Parathyroid adenoma (tissue), 2 donors: ENCODE measurements around the gene CHRDL1.

Source experiments
- H2AFZ ChIP-seq: fragments of 300-600 bp; sonication (generic); one replicate; pipeline ENCODE4 v1.7.0; 2017; ENCODE audit warnings: antibody characterized with exemption, mild to moderate bottlenecking
- H3K27ac ChIP-seq: fragments of 300-600 bp; sonication (generic); one replicate; pipeline ENCODE4 v1.7.0; 2017
- H3K27me3 ChIP-seq: fragments of 300-600 bp; sonication (generic); one replicate; pipeline ENCODE4 v1.7.0; 2017; ENCODE audit warnings: low read length; ENCODE audit not compliant: control insufficient read depth, insufficient read depth
- H3K36me3 ChIP-seq: fragments of 300-600 bp; sonication (generic); one replicate; pipeline ENCODE4 v1.7.0; 2017; ENCODE audit warnings: low read length; ENCODE audit not compliant: control insufficient read depth, insufficient read depth
- H3K4me1 ChIP-seq: fragments of 300-600 bp; sonication (generic); one replicate; pipeline ENCODE4 v1.7.0; 2017; ENCODE audit warnings: control low read depth
- H3K4me2 ChIP-seq: fragments of 300-600 bp; sonication (generic); one replicate; pipeline ENCODE4 v1.7.0; 2017; ENCODE audit warnings: low read length
- H3K4me3 ChIP-seq: fragments of 300-600 bp; sonication (generic); one replicate; pipeline ENCODE4 v1.7.0; 2017; ENCODE audit warnings: low read depth, low read length
- H3K79me2 ChIP-seq: fragments of 300-600 bp; sonication (generic); one replicate; pipeline ENCODE4 v1.7.0; 2017; ENCODE audit warnings: control low read depth
- H3K9ac ChIP-seq: fragments of 300-600 bp; sonication (generic); one replicate; pipeline ENCODE4 v1.7.0; 2017; ENCODE audit warnings: mild to moderate bottlenecking
- H3K9me3 ChIP-seq: fragments of 300-600 bp; sonication (generic); one replicate; pipeline ENCODE4 v1.7.0; 2017; ENCODE audit warnings: low read length; ENCODE audit not compliant: control insufficient read depth
- CTCF ChIP-seq: fragments of 300-600 bp; sonication (generic); IDR thresholded peaks from one replicate; pipeline ENCODE4 v1.7.0; 2017; ENCODE audit warnings: antibody characterized with exemption, mild to moderate bottlenecking
- donor health status: primary hyperparathyroidism.

The CHRDL1 gene

GRCh38 chrX:110675886-110676285 is 119.7 kb downstream of the CHRDL1 start:
- H3K36me3 ChIP-seq, result no peaks in the 10 kb centered on the region
- H3K4me3 ChIP-seq, result no peak overlapping the region
- no peak overlapping the region for H3K27ac ChIP-seq
- no peak overlapping the region for H2AFZ ChIP-seq
- no peak for TF ChIP-seq CTCF
- H3K4me2 ChIP-seq, result no peak overlapping the region
- no peaks in the 10 kb centered on the region for H3K9me3 ChIP-seq
- no peaks in the 10 kb centered on the region for H3K79me2 ChIP-seq
- no peak overlapping the region for H3K9ac ChIP-seq
- H3K4me1 ChIP-seq, result no peaks in the 10 kb centered on the region
- no peaks in the 10 kb centered on the region for H3K27me3 ChIP-seq

GRCh38 chrX:110671068-110671803 is 124.4 kb downstream of the CHRDL1 start:
- no peak for TF ChIP-seq CTCF

GRCh38 chrX:110669572-110669971 is 126.0 kb downstream of the CHRDL1 start:
- Histone ChIP-seq H2AFZ (no peak overlapping the region), H3K9me3 (no peaks in the 10 kb centered on the region), H3K4me3 (no peak overlapping the region), H3K27me3 (no peaks in the 10 kb centered on the region), H3K4me1 (no peaks in the 10 kb centered on the region), H3K4me2 (no peak overlapping the region), H3K79me2 (no peaks in the 10 kb centered on the region), H3K36me3 (no peaks in the 10 kb centered on the region), H3K27ac (no peak overlapping the region), H3K9ac (no peak overlapping the region)
- TF ChIP-seq CTCF, result no peak

More at GRCh38 chrX:110671068-110671803, 124.4 kb downstream of the CHRDL1 start:
- Histone ChIP-seq H3K4me1 (no peaks in the 10 kb centered on the region), H3K4me3 (no peak overlapping the region), H2AFZ (no peak overlapping the region), H3K79me2 (no peaks in the 10 kb centered on the region), H3K9ac (no peak overlapping the region), H3K36me3 (no peaks in the 10 kb centered on the region), H3K4me2 (no peak overlapping the region), H3K27me3 (no peaks in the 10 kb centered on the region), H3K27ac (no peak overlapping the region), H3K9me3 (no peaks in the 10 kb centered on the region)

- no peaks in the 10 kb centered on the region for H3K36me3 ChIP-seq
- H3K27ac ChIP-seq, result no peak overlapping the region
- H3K4me2 ChIP-seq, result no peak overlapping the region
- H3K27me3 ChIP-seq, result no peaks in the 10 kb centered on the region
- no peaks in the 10 kb centered on the region for H3K9me3 ChIP-seq
- H3K9ac ChIP-seq, result no peak overlapping the region
- TF ChIP-seq CTCF, result no peak
- no peak overlapping the region for H3K4me3 ChIP-seq
- H3K79me2 ChIP-seq, result no peaks in the 10 kb centered on the region
- no peaks in the 10 kb centered on the region for H3K4me1 ChIP-seq
- H2AFZ ChIP-seq, result no peak overlapping the region
Observed at GRCh38 chrX:110667706-110668105, 127.9 kb downstream of the CHRDL1 start.
